Urothelium cell line (cell line): Measurements from ENCODE around the gene APBA2.
"Not testable (repeated sequence)": the region's sequence is repeated elsewhere in the genome, so short reads cannot be mapped to it uniquely, and the experiment has no call there.

Experiments
- DNase-seq: peaks from one replicate; pipeline ENCODE4 v3.0.0; 2011; ENCODE audit warnings: low spot score, mixed read lengths
- FAIRE-seq: peaks from 2 replicates; lab custom pipeline; 2011; peaks lifted over from hg19 to GRCh38; lab: Jason Lieb, UNC

The APBA2 gene

DNA sequence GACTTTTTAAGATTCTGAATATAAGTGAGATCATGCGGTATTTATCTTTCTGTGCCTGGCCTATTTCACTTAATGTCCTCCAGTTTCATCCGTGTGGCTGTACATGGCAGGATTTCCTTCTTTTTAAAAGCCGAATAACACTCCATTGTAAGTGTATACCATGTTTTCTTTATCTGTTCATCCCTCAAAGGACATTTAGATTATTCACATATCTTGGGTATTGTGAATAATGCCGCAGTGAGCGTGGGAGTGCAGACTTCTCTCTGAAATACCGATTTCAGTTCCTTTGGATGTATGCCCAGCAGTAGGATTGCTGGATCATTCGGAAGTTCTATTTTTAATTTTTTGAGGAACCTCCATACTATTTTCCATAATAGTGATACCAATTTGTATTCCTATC is 136.1 kb downstream of the APBA2 start:
- DNase-seq (no peak), FAIRE-seq (no peak)

DNA sequence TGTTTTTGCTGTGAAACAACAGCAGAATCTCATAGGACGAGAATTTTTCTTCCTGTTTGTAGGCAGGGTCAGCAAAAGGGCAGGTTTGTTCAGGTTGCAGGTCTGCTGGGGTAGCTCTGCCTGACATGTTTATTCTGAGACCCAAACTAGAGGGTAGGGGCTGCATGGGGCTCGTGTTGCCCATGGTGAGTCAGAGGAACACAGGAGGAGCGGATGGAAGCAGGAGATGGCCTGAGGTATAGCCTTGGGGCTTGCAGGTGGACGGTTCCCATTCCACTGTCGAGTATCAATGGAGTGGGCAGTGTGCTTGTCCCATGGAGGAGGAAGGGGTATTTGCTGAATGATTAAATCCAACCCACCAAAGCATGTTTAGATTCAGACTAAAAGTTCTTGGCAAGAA is 138.9 kb downstream of the APBA2 start:
- DNase-seq (no peak), FAIRE-seq (no peak)

DNA sequence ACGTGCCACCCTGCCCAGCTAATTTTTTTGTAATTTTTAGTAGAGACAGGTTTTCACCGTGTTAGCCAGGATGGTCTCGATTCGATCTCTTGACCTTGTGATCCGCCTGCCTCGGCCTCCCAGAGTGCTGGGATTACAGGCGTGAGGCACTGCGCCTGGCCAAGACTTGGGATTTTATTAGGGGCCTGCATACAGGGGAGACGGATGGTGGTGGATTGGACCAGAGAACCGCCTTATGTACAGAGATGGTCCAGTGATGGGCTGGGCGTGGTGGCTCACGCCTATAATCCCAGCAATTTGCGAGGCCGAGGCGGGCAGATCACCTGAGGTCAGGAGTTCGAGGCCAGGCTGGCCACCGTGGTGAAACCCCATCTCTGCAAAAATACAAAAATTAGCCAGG is 139.6 kb downstream of the APBA2 start:
- not testable (repeated sequence) for DNase-seq, FAIRE-seq

DNA sequence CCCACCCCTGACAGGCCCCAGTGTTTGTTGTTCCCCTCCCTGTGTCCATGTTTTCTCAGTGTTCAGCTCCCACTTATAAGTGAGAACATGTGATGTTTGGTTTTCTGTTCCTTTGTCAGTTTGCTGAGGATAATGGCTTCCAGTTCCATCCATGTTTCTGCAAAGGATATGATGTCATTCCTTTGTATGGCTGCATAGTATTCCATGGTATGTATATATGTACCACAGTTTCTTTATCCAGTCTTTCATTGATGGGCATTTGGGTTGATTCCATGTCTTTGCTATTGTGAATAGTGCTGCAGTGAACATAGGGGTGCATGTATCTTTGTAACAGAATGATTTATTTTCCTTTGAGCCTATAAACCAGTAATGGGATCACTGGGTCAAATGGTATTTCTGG is 142.4 kb downstream of the APBA2 start:
- DNase-seq, FAIRE-seq: not testable (repeated sequence)

DNA sequence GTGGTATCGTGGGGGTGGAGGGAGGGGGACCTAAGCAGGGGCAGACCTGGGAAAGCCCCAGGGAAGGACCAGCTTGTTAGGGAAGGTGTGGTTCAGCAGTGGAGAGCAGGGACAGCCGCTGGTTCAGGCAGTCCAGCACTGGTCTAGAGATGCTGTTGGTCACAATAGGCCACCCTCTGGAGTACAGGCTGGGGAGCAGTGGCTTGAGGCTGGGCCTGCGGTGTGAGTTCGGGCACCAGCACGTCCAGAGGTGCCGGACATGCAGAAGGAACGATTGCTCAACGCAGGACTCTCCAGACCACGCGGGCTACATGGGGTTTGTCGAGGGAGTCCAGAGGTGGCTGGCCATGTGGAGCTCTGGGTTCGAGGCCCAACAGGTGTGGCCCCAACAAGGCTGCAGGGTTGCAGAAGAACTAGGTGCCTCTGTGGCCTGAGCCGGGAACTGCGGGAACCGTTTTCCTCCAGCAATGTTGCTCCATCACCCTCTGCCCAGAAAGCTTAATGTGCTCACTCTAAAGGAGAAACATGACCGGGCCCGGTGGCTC is 143.9 kb downstream of the APBA2 start:
- no peak for FAIRE-seq

DNA sequence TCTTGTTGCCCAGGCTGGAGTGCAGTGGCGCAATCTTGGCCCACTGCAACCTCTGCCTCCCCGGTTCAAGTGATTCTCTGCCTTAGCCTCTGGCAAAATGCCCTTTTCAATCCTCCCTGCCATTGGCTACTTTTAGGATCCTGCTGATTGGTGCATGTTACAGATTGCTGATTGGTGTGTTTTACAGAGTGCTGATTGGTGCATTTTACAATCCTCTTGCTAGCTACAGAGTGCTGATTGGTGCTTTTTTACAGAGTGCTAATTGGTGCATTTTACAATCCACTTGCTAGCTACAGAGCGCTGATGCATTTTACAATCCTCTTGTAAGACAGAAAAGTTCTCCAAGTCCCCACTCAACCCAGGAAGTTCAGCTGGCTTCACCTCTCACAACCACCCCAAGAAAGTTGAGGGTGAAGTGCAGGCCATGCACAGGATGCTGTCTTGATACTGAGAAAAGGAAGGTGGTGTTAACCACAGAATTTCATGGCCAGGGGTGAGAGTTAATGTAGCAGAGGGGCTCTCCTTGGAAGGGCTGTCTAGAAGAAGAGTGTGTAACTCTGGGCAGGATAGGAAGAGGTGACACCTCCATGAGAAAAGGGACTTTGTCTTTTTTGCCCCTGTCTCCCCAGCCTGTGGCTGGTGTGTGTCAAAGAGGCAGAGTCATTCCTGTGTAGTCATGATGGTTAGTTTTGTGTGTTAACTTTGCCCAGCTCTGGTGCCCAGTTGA is 145.9 kb downstream of the APBA2 start:
- DNase-seq (no peak), FAIRE-seq (no peak)

More for the DNA sequence above, 143.9 kb downstream of the APBA2 start:
- no peak for DNase-seq

DNA sequence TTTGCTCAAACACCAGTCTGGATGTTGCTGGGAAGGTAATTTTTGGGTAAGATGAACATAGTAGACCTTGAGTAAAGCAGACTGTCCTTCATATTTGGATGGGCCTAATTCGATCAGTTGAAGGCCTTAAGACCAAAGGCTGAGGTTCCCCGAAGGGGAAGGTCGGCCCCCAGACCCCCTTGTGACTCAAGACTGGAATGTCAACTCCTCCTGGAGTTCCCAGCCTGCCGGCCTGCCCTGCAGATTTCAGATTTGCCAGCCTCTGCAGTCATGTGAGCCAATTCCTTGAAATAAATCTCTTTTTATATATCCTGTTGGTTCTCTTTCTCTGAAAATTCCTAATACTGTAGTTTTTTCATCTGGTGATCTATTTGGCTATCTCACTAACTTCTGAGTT is 146.5 kb downstream of the APBA2 start:
- no peak for DNase-seq
- FAIRE-seq = no peak

DNA sequence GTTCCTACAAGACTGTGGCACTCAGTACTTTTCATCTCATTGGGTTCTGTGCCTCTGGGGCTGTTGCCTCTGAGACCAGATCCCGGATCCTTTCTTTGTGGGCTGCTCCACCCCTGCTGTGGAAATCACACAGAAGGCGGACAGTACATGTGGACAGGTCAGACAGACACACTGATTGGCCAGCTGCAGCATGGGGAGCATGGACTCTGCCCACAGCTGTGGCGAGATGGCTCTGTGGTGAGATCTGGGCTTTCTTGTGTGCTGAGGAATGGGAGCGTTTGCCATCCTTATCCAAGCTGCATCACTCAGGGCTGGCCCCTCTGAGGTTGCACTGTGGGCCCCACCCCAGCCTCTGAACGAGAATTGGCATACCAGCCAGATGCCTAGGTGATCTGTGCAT is 147.0 kb downstream of the APBA2 start:
- FAIRE-seq = no peak
- DNase-seq = no peak

DNA sequence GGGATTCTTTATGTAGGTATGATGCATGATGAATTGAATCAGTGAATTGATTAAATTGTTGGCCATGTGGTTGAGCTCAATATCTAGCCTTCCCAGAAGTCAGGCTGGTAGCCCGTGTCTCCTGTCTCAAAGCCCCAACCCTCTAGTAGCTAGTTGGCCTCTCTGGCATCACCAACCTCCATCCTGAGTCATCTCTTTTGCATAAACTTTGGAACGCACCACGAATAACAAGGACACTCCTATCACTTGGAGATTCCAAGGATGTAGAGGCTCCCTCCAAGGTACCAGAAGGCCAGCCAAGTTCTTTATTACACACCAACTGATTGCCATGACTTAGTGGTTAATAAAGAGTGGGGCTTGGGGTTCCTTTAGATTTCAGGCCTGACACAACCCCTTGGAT is 148.4 kb downstream of the APBA2 start:
- DNase-seq (no peak), FAIRE-seq (no peak)

DNA sequence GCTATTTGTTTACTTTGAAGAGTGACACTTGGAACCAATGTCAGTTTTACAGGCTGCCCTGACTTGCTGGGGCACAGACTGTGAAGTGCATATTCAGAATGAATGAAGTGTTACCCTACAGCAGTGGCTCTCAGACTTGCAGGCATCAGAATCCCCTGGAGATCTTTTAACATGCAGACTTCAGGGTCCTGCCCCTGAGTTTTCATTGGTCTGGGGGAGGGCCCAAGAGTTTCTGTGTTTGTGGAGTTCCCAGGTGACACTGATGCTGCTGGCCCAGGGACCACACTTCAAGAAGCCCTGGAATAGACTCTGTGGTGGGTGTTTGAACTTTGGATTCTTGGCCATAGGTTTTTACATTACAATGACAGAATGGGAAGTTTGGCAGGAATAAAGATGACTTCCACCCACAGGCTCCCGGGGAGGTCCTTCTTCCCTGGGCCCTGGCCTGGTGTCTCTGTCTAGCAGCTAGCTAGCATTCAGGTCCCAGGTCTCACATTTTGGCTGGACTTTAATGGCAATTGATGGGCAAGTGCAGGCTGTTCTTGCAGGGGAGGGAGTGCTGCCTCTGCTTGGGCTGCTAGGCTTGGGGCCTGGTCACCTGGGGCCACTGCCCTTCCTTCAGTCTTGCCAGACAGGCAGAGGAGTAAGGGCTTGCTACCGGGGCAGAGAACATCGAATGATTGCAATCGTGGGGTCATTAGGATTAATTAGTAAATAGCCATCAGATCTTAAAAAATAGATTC is 149.0 kb downstream of the APBA2 start:
- no peak for FAIRE-seq
- DNase-seq = no peak

DNA sequence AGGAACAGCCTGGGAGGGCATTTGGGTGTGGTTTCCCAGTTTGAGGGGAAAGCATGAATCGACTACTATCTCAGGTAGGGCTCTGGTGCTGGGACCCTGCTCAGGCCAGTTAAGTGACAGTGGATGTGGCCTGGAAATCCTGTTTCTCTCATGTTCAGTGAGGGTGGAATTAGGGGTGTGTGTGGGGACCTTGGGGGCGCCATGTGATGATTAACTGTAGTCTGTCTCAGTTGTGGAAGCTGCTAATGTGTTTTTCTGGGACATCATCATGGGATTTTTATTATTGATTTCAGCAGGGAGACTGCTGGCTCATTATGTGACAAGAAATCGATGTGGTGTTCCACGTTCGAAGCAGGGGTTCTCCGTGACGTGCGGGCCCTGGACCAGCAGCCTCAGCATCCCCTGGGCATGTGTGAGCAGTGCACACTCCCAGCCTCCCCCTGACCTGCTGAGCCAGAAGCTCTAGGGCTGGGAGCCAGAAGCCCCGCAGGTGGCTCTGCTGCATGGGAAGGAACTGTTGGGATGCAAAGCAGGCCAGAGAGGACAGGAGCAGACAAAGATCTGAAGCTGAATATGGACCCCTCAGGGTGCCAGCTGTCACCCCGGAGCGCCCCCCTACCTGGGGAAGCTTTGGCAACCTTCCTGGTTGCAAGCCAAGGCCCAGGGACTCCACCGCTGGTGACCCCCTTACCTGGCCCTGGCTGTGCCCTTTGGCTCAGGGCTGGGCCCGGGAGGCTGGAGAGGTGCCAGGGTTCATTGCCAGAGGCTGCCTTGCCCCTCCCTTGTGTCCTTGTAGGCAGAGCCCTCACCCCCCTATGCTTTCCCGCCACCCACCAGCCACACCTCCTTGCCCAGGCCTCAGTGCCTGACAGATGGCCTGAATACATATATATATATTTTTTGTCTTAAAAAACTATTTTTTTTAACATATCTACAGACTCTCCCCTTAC is 149.8 kb downstream of the APBA2 start:
- DNase-seq = no peak
- no peak for FAIRE-seq

DNA sequence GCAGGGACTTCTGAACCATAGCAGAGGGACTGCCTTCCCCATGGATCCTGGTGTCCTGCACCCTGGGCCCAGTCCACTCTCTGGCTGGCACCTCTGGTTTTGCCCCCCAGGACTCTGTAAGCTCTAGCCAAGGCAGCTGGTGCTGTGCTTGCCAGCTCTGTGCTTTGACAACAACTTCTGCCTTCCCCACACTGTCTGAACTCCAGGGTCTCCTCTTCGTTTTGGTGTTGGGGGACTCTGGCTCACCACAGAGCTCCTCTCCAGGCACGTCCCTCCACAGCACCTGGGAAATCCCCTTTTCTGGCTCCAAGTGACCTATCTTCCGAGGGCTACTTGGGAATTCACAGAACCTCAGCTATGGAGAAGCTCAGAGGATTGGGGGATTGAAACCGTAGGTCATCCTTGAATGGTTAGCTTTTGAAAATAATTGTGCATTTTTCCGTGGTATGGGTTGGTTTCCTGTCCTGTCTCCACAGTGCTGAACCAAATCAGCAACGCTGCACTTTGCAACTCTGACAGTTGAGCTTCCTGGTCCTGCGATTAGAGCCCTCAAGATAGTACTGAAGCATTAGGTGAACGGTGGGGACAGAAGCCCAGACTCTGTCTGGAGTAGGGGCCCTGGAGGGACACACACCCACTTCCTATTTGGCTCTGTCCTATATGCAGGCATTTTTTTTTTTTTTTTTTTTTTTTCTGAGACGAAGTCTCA is 152.4 kb downstream of the APBA2 start:
- DNase-seq (no peak), FAIRE-seq (no peak)

DNA sequence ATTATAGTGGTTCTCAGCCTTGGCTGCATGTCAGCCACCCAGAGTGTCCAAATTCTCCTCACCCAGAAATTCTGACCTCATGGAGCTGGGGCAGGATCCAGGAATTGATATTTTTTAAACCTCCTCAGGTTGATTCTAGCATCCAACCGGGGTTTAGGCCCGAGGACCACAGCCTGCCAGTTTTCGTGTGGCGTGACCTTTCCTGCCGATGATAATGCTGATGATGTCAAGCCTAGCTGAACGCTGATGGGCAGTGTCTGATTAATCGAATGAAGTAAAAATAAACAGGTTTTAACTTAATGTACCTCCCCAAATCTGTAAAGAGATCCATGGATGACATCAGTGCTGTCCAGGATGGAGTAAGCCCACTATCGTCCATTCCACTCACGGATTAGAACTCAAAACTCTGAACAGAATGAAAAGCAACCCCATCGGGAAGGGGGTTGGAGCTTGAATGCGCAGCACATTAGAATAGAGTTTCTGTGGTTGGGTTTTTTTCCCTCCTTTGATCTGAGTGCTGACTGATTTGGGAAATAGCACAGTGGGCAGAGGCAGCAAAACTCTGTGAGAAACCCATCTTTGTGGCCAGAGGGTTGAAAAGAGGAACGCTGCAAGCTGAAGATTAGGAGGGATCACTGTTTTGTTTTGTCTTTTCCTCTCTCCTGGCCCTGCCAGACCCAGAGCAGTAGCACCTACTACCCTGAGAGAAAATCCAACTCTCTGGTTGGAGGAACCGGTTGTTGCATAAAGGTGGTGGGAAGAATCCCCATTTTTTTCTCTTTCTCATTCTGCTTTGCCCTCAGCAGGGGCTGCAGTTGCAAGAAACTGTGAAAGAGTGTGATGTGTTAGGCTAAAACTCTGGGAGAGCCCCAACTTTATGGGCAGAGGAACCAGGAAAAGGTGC is 153.9 kb downstream of the APBA2 start:
- FAIRE-seq = no peak
- DNase-seq = no peak

DNA sequence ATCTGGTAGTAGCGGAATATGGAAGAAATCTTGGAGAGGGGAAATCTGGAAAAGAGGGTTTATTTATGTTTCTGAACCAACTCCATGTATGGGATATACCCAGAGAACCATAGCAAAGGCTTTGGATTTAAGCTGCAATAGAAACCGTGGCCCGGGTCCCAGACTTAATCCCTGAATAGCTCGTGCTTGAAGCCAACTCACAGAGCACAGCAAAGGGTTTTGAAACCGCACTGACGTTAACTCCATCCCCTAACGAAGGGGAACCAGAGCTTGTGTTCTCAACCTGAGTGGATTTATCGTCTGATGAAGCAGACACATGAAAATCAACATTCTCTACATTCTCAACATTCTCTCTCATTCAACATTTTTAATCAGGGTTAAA is 154.6 kb downstream of the APBA2 start:
- no peak for FAIRE-seq
- no peak for DNase-seq

DNA sequence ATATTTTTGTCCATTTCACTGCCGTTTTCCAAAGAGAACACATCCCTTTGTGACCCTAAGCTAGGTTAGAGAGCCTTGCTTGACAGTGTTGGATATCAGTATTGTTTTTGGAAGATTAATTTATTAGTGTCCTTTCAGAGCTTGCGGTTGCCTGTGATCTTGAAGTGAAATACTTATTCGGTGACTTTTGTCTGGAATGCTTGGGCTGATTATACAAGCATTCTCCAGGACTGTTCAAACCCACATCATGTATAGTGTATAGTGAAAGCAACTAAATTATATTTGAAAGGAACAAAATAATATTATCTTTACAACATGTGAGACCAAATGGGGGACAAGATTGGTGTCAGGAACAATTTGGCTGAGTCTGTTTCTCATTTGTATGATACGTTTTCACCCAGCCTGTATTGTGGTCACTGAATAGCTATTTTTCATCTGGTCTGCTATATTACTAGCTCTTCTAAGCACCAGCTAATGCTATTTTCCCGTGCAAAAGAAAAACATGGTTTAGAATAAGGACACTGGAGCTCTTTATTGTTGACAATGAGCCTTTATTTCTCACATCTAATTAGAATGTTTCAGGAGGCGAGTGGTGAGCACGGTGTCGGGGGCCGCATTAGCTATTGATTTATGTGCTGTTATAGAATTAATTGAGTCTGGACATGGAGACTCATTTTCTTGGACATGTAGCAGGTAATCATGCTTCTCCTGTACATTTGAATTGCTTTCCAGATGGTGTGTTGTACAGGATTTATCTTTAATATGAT is 158.1 kb downstream of the APBA2 start:
- FAIRE-seq (no peak), DNase-seq (no peak)

DNA sequence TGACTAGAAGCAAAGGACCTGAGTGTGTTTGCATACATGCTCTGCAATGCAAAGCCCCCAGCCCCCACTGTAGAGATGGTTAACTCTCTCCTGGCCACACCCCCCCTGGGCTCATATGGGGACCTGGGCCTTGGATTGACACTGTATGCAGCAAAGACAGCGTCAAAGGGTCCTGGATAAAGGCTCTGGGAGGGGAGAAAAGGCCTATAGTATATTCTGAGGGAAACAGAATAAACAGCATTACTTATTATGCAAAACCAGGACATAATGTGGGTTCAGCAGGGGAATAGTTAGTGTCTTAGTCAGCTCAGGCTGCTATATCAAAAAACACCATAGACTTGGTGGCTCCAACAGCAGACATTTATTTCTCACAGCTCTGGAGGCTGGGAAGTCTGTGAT is 158.7 kb downstream of the APBA2 start:
- no peak for DNase-seq
- FAIRE-seq = no peak

DNA sequence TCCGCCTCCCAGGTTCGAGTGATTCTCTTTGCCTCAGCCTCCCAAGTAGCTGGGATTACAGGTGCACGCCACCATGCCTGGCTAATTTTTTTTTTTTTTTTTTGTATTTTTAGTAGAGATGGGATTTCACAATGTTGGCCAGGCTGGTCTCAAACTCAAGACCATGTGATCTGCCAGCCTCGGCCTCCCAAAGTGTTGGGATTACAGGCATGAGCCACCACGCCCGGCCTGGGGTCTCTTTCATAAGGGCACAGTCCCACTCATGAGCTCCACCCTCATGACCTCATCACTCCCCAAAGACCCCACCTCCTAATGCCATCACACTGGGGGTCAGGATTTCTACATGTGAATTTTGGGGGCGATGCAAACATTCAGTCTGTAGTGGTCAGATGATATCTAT is 159.4 kb downstream of the APBA2 start:
- FAIRE-seq, DNase-seq: not testable (repeated sequence)

DNA sequence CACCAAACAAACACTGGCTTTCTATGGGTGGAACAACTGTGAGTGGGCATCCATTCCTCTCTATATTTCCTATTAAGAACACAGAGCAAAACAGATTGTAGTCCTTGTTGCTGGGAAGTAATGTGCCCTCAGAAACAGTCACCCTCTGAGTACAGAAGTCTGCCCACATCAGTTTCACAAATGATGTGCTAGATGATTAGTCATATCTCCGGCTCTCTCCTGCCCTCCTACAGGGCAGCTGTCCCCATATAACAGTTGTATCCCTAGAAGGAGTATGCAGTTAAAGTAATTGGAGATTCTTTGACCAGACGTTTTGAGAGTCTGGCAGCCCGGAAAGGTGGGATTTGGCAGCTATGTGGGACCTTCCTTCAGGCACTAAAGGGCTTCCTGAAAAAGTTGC is 159.9 kb downstream of the APBA2 start:
- DNase-seq (peak; percentile 20), FAIRE-seq (no peak)
